ENCODE data around the gene ARHGAP18.

DNA sequence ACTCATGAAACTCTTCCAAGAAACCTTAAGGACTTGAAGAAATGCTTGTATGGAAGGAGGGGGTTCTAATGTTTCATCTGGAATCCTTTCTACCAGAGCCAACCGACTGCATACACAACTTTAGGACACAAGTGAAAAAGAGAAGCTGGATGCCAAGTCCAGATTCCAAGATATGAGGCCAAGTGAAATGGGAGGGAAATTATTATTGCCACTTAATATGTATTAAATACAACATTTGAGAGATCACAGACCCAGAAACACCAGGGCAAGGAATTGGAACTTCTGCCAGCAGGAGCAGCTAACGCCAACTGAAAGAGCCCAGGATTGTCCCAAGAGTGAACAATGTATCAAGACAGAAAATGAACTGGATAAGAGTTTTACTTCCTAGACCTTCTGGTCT is 144.2 kb downstream of the ARHGAP18 start:
- TF ChIP-seq, protein P1, sequence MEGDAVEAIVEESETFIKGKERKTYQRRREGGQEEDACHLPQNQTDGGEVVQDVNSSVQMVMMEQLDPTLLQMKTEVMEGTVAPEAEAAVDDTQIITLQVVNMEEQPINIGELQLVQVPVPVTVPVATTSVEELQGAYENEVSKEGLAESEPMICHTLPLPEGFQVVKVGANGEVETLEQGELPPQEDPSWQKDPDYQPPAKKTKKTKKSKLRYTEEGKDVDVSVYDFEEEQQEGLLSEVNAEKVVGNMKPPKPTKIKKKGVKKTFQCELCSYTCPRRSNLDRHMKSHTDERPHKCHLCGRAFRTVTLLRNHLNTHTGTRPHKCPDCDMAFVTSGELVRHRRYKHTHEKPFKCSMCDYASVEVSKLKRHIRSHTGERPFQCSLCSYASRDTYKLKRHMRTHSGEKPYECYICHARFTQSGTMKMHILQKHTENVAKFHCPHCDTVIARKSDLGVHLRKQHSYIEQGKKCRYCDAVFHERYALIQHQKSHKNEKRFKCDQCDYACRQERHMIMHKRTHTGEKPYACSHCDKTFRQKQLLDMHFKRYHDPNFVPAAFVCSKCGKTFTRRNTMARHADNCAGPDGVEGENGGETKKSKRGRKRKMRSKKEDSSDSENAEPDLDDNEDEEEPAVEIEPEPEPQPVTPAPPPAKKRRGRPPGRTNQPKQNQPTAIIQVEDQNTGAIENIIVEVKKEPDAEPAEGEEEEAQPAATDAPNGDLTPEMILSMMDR (IDR thresholded peaks at IDR 0.05) = no peak
- TF ChIP-seq POLR2A (IDR thresholded peaks at IDR 0.05) = no peak

Data from testis (tissue), 2 donors.